T-helper 2 cell treated with Interferon-gamma antibody and Interleukin-4, amounts not matched to agents 5 μg/mL and 100 μg/mL, for 36 hours (primary cell): ENCODE data around the gene STEAP1B.
A peak's percentile ranks its signal among the peaks of the same experiment; 100 is the strongest.
"Not testable (repeated sequence)": the region's sequence is repeated elsewhere in the genome, so short reads cannot be mapped to it uniquely, and the experiment has no call there.

ENCODE experiments used
- DNase-seq: peaks from one replicate; pipeline ENCODE4 v3.0.0; 2021; ENCODE audit warnings: low spot score
- H3K27ac Mint-ChIP-seq: one replicate; pipeline ENCODE4 v1.8.0; 2021; ENCODE audit warnings: mild to moderate bottlenecking, mixed read lengths
- H3K27me3 Mint-ChIP-seq: one replicate; pipeline ENCODE4 v1.8.0; 2021; ENCODE audit warnings: low read depth, mixed read lengths
- H3K36me3 Mint-ChIP-seq: one replicate; pipeline ENCODE4 v1.8.0; 2021; ENCODE audit warnings: low read depth, mixed read lengths
- H3K4me1 Mint-ChIP-seq: one replicate; pipeline ENCODE4 v1.8.0; 2021; ENCODE audit warnings: low read depth, mixed read lengths
- H3K4me3 Mint-ChIP-seq: one replicate; pipeline ENCODE4 v1.8.0; 2022; ENCODE audit warnings: mild to moderate bottlenecking, moderate library complexity, mixed read lengths
- H3K9me3 Mint-ChIP-seq: one replicate; pipeline ENCODE4 v1.8.0; 2021; ENCODE audit warnings: mixed read lengths

The STEAP1B gene

DNA sequence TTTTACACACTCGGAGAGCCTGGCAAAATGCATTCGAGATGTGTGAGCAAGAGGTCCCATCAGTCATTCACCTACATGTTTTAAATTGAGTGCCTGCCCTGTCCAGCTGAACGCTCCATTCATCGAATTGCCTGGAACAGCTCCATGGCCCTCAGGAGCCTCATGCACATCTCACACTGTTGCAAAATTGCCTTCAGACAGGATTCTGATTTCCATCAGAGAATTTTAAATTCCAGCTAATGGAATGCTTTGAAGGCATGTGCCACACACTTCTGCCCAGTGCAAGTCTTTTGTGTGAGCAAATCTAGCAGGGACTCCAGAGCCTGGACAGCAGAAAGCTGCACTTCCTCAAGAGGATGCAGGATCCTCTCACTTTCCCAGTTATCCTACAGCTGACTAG is 17.0 kb upstream of the STEAP1B start:
- peaks cover 16% of the 10 kb centered on the region for H3K27me3 Mint-ChIP-seq
- not testable (repeated sequence) for H3K27ac Mint-ChIP-seq, DNase-seq, H3K36me3 Mint-ChIP-seq, H3K4me3 Mint-ChIP-seq, H3K4me1 Mint-ChIP-seq, H3K9me3 Mint-ChIP-seq

DNA sequence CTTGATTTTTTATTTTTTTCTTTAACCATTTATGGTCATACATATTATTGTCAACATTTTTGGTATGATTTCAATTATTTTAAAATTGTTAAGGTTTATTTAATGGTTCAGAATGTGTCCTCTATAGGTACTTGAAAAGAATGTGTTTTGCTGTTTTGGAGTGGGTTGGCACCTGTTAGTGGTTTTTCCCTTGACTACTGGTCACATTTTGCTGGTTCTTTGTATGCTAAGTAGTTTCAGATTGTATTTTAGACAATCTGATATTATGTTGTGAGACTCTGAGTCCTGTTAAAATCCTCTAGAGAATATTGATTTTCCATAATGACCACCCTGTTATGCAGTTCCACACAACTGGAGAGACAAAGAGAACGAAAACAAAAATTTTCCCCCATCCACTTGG is 15.0 kb upstream of the STEAP1B start:
- not testable (repeated sequence) for H3K36me3 Mint-ChIP-seq, DNase-seq, H3K27ac Mint-ChIP-seq, H3K4me1 Mint-ChIP-seq, H3K4me3 Mint-ChIP-seq, H3K9me3 Mint-ChIP-seq
- H3K27me3 Mint-ChIP-seq, result peaks cover 12% of the 10 kb centered on the region

DNA sequence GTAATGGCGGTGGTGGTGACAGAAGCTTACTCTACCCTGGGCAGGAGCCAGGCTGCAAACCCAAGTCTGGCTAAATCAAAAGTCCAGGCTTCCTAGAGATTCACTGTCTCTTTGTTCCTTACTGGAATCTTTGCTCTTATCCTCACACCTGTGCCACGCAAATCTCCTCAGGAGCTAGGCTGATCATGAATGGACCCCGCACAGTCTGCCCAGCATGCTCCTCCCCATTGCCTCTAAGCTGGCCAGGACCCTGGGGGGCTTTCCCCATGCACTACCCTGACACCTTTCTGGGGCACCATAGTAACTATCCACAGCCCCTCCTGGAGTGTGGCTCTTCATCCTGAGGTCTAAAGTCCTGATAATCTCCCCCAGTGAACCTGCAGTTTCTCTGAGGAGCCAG is 7.3 kb upstream of the STEAP1B start:
- H3K4me3 Mint-ChIP-seq, H3K36me3 Mint-ChIP-seq, H3K9me3 Mint-ChIP-seq, H3K4me1 Mint-ChIP-seq, H3K27ac Mint-ChIP-seq, H3K27me3 Mint-ChIP-seq, DNase-seq: not testable (repeated sequence)

DNA sequence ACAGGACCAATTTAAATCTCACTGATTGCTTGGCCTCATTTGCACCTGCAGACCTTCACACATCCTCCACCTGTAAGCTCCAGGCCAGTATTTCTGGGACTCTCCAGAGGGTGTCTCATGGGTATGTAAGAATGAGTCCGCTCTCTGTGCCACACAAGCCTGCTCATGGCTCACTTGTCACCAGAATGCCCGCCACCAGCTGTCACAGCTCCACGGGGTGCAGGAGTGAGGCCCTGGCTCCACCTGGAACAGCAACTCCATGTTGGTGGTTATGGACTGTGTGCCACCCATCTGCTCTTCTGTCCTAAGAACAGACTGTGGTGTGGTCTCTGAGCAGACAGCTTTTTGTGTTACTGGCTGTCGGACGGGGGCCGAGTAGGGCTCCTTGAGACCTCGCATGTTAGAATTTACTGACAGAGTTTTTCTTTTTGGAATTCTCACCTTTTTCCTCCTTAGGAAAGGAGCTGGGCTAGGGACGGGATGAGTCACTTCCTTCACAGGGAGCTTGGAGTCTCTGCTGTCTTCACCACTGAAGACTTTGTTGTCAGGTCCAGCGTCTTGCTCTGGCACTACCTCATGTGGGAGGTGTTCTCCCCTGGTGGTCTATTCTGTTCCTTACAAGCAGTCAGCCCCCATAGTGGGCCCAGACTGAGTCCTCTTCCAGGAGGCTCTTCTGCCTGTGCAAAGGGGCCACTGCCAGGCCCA is 6.5 kb upstream of the STEAP1B start:
- not testable (repeated sequence) for DNase-seq, H3K4me1 Mint-ChIP-seq, H3K36me3 Mint-ChIP-seq, H3K27me3 Mint-ChIP-seq, H3K4me3 Mint-ChIP-seq, H3K27ac Mint-ChIP-seq, H3K9me3 Mint-ChIP-seq

DNA sequence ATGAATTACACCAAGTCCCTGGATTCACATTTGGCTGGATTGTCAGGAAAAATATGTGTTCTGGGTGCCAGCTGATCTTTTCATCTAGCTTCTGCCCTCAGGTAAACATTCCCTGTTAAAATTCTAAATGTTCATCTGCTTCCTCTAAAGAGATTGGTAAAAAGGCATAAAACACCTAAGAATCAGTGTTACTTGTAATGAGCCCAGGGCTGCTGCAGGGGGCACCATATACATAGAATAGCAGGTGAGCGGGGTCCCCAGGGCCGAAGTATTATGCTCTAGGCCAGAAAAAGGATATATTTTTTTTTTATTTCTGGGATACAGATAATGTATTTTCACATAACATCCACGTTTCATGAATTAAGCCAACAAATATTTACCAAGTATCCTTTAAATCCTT is 4.5 kb upstream of the STEAP1B start:
- peaks cover 17% of the 10 kb centered on the region for H3K27me3 Mint-ChIP-seq
- not testable (repeated sequence) for H3K9me3 Mint-ChIP-seq, DNase-seq, H3K4me1 Mint-ChIP-seq, H3K36me3 Mint-ChIP-seq, H3K4me3 Mint-ChIP-seq, H3K27ac Mint-ChIP-seq

DNA sequence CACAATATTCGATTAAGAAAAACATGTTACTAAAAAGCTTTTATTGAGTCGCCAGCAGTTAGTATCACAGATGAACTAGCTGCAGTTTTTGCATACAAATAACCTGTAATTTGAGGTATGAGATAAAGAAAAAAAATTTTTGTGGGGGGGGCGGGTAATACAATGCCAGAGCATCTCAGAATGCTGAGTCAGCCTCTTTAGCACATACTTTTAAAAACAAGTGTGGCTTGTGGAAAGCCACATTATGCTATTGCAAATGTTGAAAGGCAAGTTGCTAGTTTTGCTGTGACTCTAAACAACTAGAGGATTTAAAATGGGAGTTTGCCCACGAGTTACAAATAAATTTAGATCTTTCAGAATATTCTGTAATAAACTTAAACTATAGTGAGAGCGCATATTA is 2.1 kb upstream of the STEAP1B start:
- H3K4me3 Mint-ChIP-seq, H3K9me3 Mint-ChIP-seq, H3K27ac Mint-ChIP-seq, DNase-seq, H3K36me3 Mint-ChIP-seq, H3K4me1 Mint-ChIP-seq: not testable (repeated sequence)
- peaks cover 28% of the 10 kb centered on the region for H3K27me3 Mint-ChIP-seq

DNA sequence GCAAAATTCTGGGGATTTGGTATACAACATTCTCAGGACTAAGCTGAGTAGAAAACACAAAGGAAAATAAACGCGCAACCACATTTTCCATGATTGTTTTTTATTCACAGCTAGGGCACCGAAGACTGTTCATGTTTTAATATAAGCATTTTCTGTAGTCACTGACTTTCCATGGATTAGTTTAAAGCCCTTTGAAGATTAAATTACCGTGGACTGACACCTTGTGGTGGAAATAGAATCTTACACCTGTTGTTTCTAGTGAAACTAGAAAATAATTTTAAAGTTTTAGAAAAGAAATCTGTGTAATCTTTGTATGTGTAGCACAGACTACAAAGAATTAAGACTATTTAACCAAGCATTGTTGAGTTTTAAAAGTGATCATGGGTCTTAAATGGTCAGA is 1.3 kb upstream of the STEAP1B start:
- H3K9me3 Mint-ChIP-seq, H3K36me3 Mint-ChIP-seq, H3K27ac Mint-ChIP-seq, H3K4me3 Mint-ChIP-seq, H3K4me1 Mint-ChIP-seq, DNase-seq: not testable (repeated sequence)
- peaks cover 31% of the 10 kb centered on the region for H3K27me3 Mint-ChIP-seq

DNA sequence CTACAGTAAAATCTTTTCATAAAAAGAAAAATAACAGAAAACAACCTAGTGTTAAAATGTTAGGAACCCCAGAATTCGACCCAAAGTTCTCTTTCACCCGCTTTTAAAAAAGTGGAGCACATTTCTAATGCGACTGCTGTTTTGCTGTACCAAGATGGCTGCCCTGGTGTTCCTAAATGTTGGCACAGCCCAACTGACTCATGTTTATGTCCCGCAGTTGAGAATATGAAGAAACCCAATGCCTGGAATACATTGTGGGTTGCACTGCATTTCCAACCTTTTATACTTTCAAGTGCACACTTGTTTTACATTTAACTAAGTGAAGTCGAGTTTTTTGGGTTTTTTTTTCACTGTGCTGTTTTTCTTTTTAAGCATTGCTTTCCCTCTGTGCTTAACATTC is 944 bp downstream of the STEAP1B start:
- Mint-ChIP-seq H3K27ac (no peak overlapping the region), H3K9me3 (no peaks in the 10 kb centered on the region), H3K36me3 (no peaks in the 10 kb centered on the region), H3K27me3 (peaks cover 32% of the 10 kb centered on the region), H3K4me1 (peaks cover 4% of the 10 kb centered on the region), H3K4me3 (no peak overlapping the region)
- DNase-seq, result no peak

DNA sequence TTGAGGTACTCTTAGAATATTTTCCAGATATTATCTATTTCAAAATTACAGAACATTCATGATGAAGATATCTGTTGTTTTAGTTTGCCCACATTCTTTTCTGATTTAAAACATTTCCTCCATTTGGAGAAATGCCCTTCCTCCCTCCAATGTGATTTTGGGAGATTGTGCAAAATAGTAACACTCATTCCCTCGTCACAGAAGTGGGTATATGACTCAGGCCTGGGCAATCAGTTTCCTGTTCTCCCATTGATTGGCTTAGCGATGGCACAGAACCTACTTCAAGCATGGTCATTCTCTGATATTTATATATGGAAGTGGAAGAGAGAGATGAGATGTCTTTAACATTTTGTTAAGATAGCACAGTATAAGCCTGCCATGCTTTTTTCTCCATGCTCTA is 3.1 kb downstream of the STEAP1B start:
- not testable (repeated sequence) for H3K27ac Mint-ChIP-seq, DNase-seq, H3K4me3 Mint-ChIP-seq, H3K9me3 Mint-ChIP-seq, H3K36me3 Mint-ChIP-seq, H3K4me1 Mint-ChIP-seq
- peaks cover 29% of the 10 kb centered on the region for H3K27me3 Mint-ChIP-seq

DNA sequence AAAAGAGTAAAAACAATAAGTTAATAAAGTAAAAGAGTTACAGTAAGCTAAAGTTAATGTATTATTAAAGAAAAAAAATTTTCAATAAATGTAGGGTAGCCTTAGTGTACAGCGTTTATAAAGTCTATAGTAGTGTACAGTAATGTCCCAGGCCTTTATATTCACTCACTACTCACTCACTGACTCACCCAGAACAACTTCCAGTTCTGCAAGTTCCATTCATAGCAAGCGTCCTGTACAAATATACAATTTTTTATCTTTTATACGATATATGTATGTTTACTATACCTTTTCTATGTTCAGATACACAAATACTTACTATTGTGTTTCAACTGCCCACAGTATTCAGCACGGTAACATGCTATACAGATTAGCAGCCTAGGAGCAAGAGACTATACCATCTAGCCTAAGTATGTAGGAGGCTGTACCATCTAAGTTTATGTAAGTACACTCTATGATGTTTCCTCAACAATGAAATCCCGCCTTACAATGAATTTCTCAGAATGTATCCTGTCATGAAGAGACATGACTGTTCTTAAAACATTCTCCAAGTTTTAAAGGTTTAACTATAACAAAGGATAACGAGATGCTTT is 3.6 kb downstream of the STEAP1B start:
- H3K4me3 Mint-ChIP-seq, H3K4me1 Mint-ChIP-seq, H3K9me3 Mint-ChIP-seq, H3K27ac Mint-ChIP-seq, H3K36me3 Mint-ChIP-seq, DNase-seq: not testable (repeated sequence)
- H3K27me3 Mint-ChIP-seq, result peaks cover 32% of the 10 kb centered on the region

DNA sequence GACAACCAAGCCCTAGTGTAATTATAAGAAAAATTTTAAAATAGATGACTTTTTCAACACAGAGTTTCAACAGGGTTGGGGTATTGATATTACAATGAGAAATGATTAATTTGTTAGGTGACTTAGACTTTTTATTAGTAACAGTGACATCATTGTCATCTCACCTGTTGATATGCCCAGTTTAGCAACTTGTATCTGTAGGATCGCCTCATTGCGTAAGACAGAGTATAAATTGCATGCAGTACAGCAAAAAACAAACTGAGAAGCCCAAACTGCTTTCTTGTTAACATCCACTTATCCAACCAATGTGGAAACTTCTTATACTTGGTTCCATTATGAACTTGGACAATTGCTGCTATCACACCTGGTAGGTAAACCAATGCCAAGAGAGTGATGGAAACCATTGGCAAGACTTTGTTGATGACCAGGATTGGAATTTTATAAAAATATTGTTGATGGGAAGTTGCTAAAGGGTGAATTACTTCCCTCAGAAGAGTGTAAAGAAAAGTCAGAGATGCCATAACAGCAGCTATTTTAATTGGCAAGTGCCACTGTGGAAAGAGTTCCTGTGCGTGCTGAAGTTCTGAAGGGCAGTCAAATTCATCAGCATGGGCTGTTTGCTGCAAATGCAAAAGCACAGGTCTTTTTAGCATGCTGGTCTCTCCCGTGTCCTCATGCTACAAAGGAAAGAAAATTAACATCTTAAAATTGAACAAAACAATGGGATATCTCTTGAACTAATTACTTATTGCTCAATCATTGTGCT is 6.6 kb downstream of the STEAP1B start:
- not testable (repeated sequence) for H3K9me3 Mint-ChIP-seq, H3K4me3 Mint-ChIP-seq, H3K27ac Mint-ChIP-seq, H3K4me1 Mint-ChIP-seq, H3K36me3 Mint-ChIP-seq, DNase-seq
- H3K27me3 Mint-ChIP-seq, result peaks cover 26% of the 10 kb centered on the region

DNA sequence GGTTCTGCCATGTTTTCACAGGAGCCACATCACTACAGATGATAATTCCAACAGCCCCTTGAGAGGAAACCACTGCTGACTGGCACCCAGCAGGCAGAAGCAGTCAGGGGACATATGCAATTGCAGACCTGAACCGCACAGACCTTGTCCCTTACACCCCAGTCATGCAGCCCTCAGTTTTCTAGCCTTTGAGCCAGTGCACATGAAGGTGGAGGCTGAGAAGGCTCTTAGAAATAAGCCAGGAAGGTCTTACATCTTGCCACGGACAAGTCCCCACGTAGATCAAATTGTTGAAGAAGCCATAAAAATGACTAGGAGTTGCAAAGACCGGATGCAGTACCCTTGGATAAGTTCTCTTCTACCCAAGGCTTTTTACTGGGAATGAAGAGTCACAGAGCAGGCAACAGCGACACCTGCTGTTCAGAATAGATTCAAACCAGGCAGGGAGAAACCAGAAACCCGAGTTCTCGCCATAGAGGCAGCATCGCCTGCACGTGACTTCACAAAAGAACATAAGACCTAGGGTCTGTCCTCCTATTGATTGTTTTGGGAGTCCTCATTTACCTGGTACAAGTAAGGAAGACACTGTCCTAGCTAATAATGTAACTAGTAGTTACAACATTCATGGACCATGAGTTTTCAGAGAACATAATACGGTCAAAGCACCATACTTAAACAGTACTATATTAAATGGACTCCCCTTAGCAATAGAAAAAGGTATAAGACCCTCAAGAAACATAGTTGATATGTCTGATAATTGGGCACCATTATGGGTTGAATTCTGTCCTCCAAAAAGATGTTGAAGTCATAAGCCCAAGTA is 11.1 kb downstream of the STEAP1B start:
- no peak overlapping the region for H3K27ac Mint-ChIP-seq

DNA sequence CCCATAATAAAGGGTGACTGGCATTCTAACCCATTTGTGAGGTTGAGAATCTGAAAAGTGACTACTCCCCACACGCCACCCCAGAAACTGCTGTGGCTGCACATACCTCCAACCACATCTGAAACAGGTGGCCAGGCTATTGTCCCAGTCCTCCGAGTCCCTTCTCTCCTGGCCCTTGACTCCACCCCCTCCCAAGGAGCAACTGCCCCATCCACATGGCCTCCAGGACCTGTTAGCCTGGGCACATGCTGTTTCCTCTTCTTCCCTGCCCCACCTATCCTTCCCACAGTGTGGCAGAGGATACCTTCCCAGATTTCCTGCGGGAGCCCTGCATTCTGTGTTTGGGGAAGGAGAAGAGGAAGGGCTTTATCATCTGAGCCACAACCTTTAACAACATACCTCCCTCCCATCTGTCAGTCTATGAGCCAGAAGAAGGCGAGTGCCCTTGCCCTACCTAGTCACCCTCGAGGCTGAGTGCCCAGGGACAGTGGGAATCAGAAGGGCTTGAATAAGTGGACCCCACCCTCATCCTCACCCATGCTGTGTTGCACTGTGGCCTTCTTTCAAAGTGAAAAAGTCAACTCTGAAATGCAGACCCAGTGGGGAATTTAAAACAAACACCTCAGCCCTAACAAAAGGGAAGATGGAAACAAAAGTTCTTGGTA is 11.9 kb downstream of the STEAP1B start:
- DNase-seq, result no peak
- H3K4me1 Mint-ChIP-seq, result peaks cover 23% of the 10 kb centered on the region
- no peaks in the 10 kb centered on the region for H3K9me3 Mint-ChIP-seq
- peaks cover 15% of the 10 kb centered on the region for H3K27me3 Mint-ChIP-seq
- no peak overlapping the region for H3K4me3 Mint-ChIP-seq
- no peaks in the 10 kb centered on the region for H3K36me3 Mint-ChIP-seq
- H3K27ac Mint-ChIP-seq, result no peak overlapping the region

More for the DNA sequence above, 11.1 kb downstream of the STEAP1B start:
- H3K4me3 Mint-ChIP-seq, result no peak overlapping the region
- DNase-seq, result peak; percentile 37
- H3K36me3 Mint-ChIP-seq, result no peaks in the 10 kb centered on the region
- peaks cover 15% of the 10 kb centered on the region for H3K27me3 Mint-ChIP-seq
- no peaks in the 10 kb centered on the region for H3K9me3 Mint-ChIP-seq
- peaks cover 23% of the 10 kb centered on the region for H3K4me1 Mint-ChIP-seq
